Measurements from ENCODE around the gene CUL4A.

The CUL4A gene

GRCh38 chr13:113267642-113268405 is 58.4 kb downstream of the CUL4A start:
- H3K4me3 ChIP-seq (ENCODE audit: low read depth, low read length): no peak overlapping the region
- CTCF ChIA-PET: no interaction called here
- DNase-seq (ENCODE audit: low read depth, low spot score): no peak
- TF ChIP-seq, protein P1, sequence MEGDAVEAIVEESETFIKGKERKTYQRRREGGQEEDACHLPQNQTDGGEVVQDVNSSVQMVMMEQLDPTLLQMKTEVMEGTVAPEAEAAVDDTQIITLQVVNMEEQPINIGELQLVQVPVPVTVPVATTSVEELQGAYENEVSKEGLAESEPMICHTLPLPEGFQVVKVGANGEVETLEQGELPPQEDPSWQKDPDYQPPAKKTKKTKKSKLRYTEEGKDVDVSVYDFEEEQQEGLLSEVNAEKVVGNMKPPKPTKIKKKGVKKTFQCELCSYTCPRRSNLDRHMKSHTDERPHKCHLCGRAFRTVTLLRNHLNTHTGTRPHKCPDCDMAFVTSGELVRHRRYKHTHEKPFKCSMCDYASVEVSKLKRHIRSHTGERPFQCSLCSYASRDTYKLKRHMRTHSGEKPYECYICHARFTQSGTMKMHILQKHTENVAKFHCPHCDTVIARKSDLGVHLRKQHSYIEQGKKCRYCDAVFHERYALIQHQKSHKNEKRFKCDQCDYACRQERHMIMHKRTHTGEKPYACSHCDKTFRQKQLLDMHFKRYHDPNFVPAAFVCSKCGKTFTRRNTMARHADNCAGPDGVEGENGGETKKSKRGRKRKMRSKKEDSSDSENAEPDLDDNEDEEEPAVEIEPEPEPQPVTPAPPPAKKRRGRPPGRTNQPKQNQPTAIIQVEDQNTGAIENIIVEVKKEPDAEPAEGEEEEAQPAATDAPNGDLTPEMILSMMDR (IDR thresholded peaks at IDR 0.05; ENCODE audit: insufficient read depth, low read length, missing control alignments): no peak
- POLR2A ChIA-PET: no interaction called here

DNA sequence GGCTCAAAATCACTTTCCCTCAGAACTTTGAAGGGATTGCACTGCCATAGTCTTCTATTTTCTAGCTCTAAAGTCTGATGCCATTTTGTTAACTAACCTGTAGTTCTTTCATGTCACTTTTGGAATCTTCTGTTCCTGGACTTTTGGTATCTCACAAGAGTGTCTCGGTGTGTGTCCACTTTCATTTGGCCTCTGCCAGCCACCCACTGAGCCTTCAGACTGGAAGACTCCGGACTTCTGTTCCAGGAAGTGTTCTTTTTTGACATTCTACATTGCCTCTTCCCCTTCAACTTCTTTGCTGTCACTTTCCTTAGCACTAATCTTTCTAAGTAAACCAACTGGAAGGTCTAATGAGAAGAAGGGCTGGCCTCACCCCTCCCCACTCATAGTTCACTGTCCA is 62.6 kb downstream of the CUL4A start:
- POLR2A ChIA-PET: no interaction called here
- TF ChIP-seq, protein P1 (IDR thresholded peaks at IDR 0.05; ENCODE audit: insufficient read depth, low read length, missing control alignments): no peak
- no peak for DNase-seq (ENCODE audit: low read depth, low spot score)
- H3K4me3 ChIP-seq (ENCODE audit: low read depth, low read length): no peak overlapping the region
- CTCF ChIA-PET: interaction anchor here (1.5 to 2.7 kb wide), 2 partner anchors 11 to 290 kb away, joined by 3 to 6 read pairs; no protein-coding TSS in a partner anchor

DNA sequence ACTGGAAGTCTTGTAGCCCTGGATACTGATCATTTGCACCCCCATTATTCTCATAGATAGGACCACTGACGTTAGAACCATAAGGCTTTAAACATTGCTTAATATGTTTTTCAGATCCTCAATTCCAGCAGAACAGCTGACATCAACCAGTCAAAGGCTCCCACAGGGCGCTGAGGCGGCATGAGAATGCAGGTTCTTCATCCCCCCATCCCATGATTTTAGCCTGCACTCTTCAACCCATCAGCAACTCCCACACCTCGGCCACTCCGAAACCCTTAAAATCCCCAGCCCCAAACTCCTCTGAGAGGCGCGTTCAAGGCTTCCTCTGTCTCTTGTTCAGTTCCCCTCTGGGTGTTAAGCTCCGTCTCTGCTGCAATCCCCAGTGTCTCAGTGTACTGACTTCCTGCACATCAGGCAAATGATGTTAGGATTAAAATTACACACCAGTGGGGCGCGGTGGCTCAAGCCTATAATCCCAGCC is 63.3 kb downstream of the CUL4A start:
- no peak overlapping the region for H3K4me3 ChIP-seq (ENCODE audit: low read depth, low read length)
- no peak for DNase-seq (ENCODE audit: low read depth, low spot score)
- ChIA-PET POLR2A (no interaction called here), CTCF (interaction anchor here (2.7 kb wide), 1 partner anchor 10 kb away, joined by 6 read pairs; no protein-coding TSS in a partner anchor)
- TF ChIP-seq, protein P1 (IDR thresholded peaks at IDR 0.05; ENCODE audit: insufficient read depth, low read length, missing control alignments): no peak

DNA sequence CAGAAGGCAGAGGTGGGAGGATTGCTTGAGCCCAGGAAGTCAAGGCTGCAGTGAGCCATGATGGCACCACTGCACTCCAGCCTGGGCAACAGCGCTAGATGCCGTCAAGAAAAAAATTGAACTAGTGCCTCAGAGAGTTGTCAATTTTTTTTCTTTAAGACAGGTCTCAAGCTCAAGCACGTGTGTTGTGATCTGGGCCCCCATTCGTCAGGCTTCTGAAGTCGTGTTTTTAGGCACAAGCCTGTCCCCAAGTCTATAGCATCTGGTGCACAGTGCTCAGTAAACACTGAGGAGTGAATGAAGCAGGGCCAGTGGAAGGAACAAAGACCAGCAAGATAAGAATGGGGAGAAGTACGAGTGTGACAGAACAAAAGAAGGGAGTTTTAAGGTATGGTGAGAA is 63.9 kb downstream of the CUL4A start:
- TF ChIP-seq, protein P1 (IDR thresholded peaks at IDR 0.05; ENCODE audit: insufficient read depth, low read length, missing control alignments): no peak
- H3K4me3 ChIP-seq (ENCODE audit: low read depth, low read length): no peak overlapping the region
- CTCF ChIA-PET: interaction anchor here (3.4 kb wide), 1 partner anchor 178 kb away, joined by 18 read pairs; the partner anchor contains the start of gene ADPRHL1
- POLR2A ChIA-PET: no interaction called here
- DNase-seq (ENCODE audit: low read depth, low spot score): no peak

DNA sequence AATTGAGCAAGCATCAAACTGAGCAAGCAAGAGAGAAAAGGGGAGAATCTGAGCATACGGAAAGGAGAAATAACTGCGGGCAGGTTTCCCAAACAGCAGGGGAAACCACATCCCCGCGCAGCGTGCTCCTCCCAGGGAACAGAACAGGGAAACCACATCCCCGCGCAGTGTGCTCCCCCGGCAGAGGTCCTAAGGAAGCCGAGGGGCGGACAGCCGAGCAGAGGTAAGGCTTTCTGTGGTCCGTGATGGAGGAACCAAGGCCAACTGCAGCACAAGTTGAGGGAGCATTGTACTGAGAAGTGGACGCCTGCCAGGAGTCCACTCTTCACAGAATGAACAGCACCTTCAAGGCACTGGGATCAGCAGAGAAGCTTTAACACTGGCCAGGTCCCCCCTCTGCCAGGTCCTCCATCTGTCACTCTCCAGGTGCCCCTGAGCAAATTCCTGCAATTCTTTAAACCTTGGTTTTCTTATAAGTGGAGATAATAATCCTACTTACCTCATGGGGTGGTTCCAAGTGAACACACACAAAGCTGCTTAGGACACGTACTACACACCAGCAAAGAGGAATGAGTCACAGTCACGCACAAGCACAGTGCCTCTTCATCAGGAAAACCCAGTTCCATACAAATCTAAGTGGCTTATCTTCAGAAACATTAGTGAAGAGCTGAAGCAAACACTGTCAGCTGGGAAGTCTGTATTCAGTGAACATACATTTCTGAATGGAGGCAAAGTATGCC is 64.6 kb downstream of the CUL4A start:
- POLR2A ChIA-PET: no interaction called here
- TF ChIP-seq, protein P1 (IDR thresholded peaks at IDR 0.05; ENCODE audit: insufficient read depth, low read length, missing control alignments): no peak
- CTCF ChIA-PET: interaction anchor here (0.7 to 3.4 kb wide), 7 partner anchors 10 to 289 kb away, joined by 3 to 18 read pairs (median 4); partner anchors contain the start of gene ADPRHL1
- DNase-seq (ENCODE audit: low read depth, low spot score): peak; percentile 17
- no peak overlapping the region for H3K4me3 ChIP-seq (ENCODE audit: low read depth, low read length)

- ChIA-PET POLR2A (no interaction called here), CTCF (interaction anchor here (0.7 to 3.4 kb wide), 7 partner anchors 11 to 289 kb away, joined by 3 to 18 read pairs (median 4); partner anchors contain the start of gene ADPRHL1)
- TF ChIP-seq, protein P1 (IDR thresholded peaks at IDR 0.05; ENCODE audit: insufficient read depth, low read length, missing control alignments): no peak
- no peak overlapping the region for H3K4me3 ChIP-seq (ENCODE audit: low read depth, low read length)
- no peak for DNase-seq (ENCODE audit: low read depth, low spot score)
Measured at GRCh38 chr13:113274721-113275120, 65.3 kb downstream of the CUL4A start.
